IMR-90 (cell line): ENCODE measurements around the gene PPP2R5B. TPM values are rescaled to one million over a fixed set of nuclear protein-coding genes. Genes with fewer than 3 reads are reported as not detected.

Source experiments
- ATAC-seq: fragments of 200-7000 bp; cut with Tn5 transposase; 2 replicates; pipeline ENCODE4 v1.9.1; 2020; ENCODE audit warnings: low read depth, mild to moderate bottlenecking, moderate library complexity
- BruUV-seq: library from RNA; stranded (reverse); fragments of 400-500 nt; replicated peaks from 2 replicates; lab custom pipeline; 2021; lab: Mats Ljungman, UMichigan
- CTCF ChIA-PET: fragments of 300-600 bp; formaldehyde crosslinking; extraction: SDS; loops from one replicate; lab custom pipeline; 2021; ENCODE audit warnings: antibody characterized with exemption; lab: Yijun Ruan, JAX
- POLR2A ChIA-PET: fragments of 300-600 bp; sonication (Branson Sonifier 250); formaldehyde crosslinking; loops from one replicate; lab custom pipeline; 2022; ENCODE audit warnings: antibody characterized with exemption; ENCODE audit not compliant: unreplicated experiment; lab: Charles Lee
- DNase-seq: peaks from one replicate; pipeline ENCODE4 v3.0.0; 2013
- H2AFZ ChIP-seq: replicated peaks from 2 replicates; pipeline ENCODE3; 2013; ENCODE audit warnings: low read length, mild to moderate bottlenecking; ENCODE audit not compliant: poor library complexity
- H2AK5ac ChIP-seq: 2 replicates; pipeline ENCODE4 v1.6.1; 2013; ENCODE audit warnings: low read depth, low read length, inconsistent platforms
- H2AK9ac ChIP-seq: replicated peaks from 2 replicates; pipeline ENCODE3; 2013; ENCODE audit warnings: mild to moderate bottlenecking, low read depth, low read length, moderate library complexity; ENCODE audit not compliant: poor library complexity
- H2BK120ac ChIP-seq: 2 replicates; pipeline ENCODE4 v1.6.1; 2013; ENCODE audit warnings: low read depth, low read length, inconsistent platforms
- H2BK15ac ChIP-seq: 3 replicates; pipeline ENCODE4 v1.6.1; 2013; ENCODE audit warnings: low read depth, low read length, inconsistent platforms
- H2BK20ac ChIP-seq: 2 replicates; pipeline ENCODE4 v1.6.1; 2013; ENCODE audit warnings: low read depth, mild to moderate bottlenecking, inconsistent platforms, low read length, moderate library complexity
- H2BK5ac ChIP-seq: 2 replicates; pipeline ENCODE4 v1.6.1; 2013; ENCODE audit warnings: mild to moderate bottlenecking, low read depth, low read length, inconsistent platforms; ENCODE audit not compliant: poor library complexity, severe bottlenecking
- H3K14ac ChIP-seq: replicated peaks from 2 replicates; pipeline ENCODE4 v1.6.1; 2013; ENCODE audit warnings: low read depth, low read length, inconsistent platforms
- H3K18ac ChIP-seq: 2 replicates; pipeline ENCODE4 v1.6.1; 2013; ENCODE audit warnings: low read depth, low read length, control low read depth
- H3K23ac ChIP-seq: 2 replicates; pipeline ENCODE4 v1.6.1; 2013; ENCODE audit warnings: low read depth, low read length, inconsistent platforms
- H3K27ac ChIP-seq: 2 replicates; pipeline ENCODE4 v1.5.1; 2013; ENCODE audit warnings: mild to moderate bottlenecking, control low read depth, low read length; ENCODE audit not compliant: insufficient read depth
- H3K27me3 ChIP-seq: 2 replicates; pipeline ENCODE4 v1.6.1; 2013; ENCODE audit warnings: low read length; ENCODE audit not compliant: control insufficient read depth, insufficient read depth
- H3K36me3 ChIP-seq: 2 replicates; pipeline ENCODE4 v1.6.1; 2013; ENCODE audit warnings: low read length, mixed read lengths; ENCODE audit not compliant: control insufficient read depth, insufficient read depth
- H3K4ac ChIP-seq: 2 replicates; pipeline ENCODE4 v1.6.1; 2013; ENCODE audit warnings: low read depth, low read length, inconsistent platforms
- H3K4me1 ChIP-seq: 2 replicates; pipeline ENCODE4 v1.6.1; 2013; ENCODE audit warnings: low read length, mixed read lengths; ENCODE audit not compliant: control insufficient read depth, insufficient read depth
- H3K4me2 ChIP-seq: 2 replicates; pipeline ENCODE4 v1.6.1; 2013; ENCODE audit warnings: low read depth, mild to moderate bottlenecking, control low read depth, low read length, moderate library complexity
- H3K4me3 ChIP-seq: 2 replicates; pipeline ENCODE4 v1.5.1; 2013; ENCODE audit warnings: low read depth, mild to moderate bottlenecking, control low read depth, low read length, moderate library complexity; ENCODE audit not compliant: insufficient read depth
- H3K56ac ChIP-seq: 2 replicates; pipeline ENCODE4 v1.6.1; 2013; ENCODE audit warnings: low read length, inconsistent platforms; ENCODE audit not compliant: insufficient read depth; ENCODE audit errors: extremely low read depth
- H3K79me1 ChIP-seq, 2 experiments: 2 replicates each; pipeline ENCODE4 v1.6.1; 2013; ENCODE audit warnings: low read length in 2 of 2, inconsistent platforms in 1 of 2, low read depth in 1 of 2
- H3K9ac ChIP-seq: 2 replicates; pipeline ENCODE4 v1.6.1; 2013; ENCODE audit warnings: low read depth, low read length, control low read depth
- H3K9me1 ChIP-seq: 2 replicates; pipeline ENCODE4 v1.6.1; 2013; ENCODE audit warnings: low read length, inconsistent platforms; ENCODE audit not compliant: insufficient read depth
- H3K9me3 ChIP-seq: 2 replicates; pipeline ENCODE4 v1.6.1; 2013; ENCODE audit warnings: low read length; ENCODE audit not compliant: control insufficient read depth, insufficient read depth
- H4K20me1 ChIP-seq: 2 replicates; pipeline ENCODE4 v1.6.1; 2013; ENCODE audit warnings: low read length, inconsistent platforms; ENCODE audit not compliant: insufficient read depth
- H4K5ac ChIP-seq: 2 replicates; pipeline ENCODE4 v1.6.1; 2013; ENCODE audit warnings: mild to moderate bottlenecking, low read depth, low read length, control low read depth
- H4K8ac ChIP-seq, 2 experiments: 2 replicates each; pipeline ENCODE4 v1.6.1; 2013; ENCODE audit warnings: low read depth in 2 of 2, low read length in 2 of 2, control low read depth in 1 of 2, inconsistent platforms in 1 of 2
- H4K91ac ChIP-seq: 2 replicates; pipeline ENCODE4 v1.6.1; 2013; ENCODE audit warnings: low read depth, low read length, inconsistent platforms; ENCODE audit not compliant: insufficient read depth
- MXI1 ChIP-seq: IDR thresholded peaks from 2 replicates; pipeline ENCODE4 v1.6.1; 2012; ENCODE audit warnings: low read depth, mild to moderate bottlenecking, low read length, moderate library complexity, borderline replicate concordance
- NFE2L2 ChIP-seq: fragments of 150-350 bp; IDR thresholded peaks from 2 replicates; pipeline ENCODE4 v1.6.1; 2016; ENCODE audit warnings: low read depth, mild to moderate bottlenecking, low read length
- WGBS, 2 experiments: methylation state at CpG; one replicate each; pipeline versions ENCODE4 v1.1.5 to v1.1.7; 2013; ENCODE audit warnings: missing lambda C conversion rate in 2 of 2; ENCODE audit not compliant: insufficient read length in 1 of 2; ENCODE audit errors: extremely low coverage in 2 of 2; 5-methylcytosine and 5-hydroxymethylcytosine counted together
- dilution Hi-C: fragments of 300-500 bp; cut with HindIII; formaldehyde crosslinking; loops from one replicate; pipeline ENCODE4 v1.14.3; 2018; ENCODE audit warnings: low sequenced_read_pairs; ENCODE audit not compliant: unreplicated experiment
- in situ Hi-C: fragments of 300-500 bp; cut with MboI; formaldehyde crosslinking; loops from 3 replicates; pipeline ENCODE4 v1.14.3; 2019; ENCODE audit warnings: low sequenced_read_pairs, inconsistent platforms, mixed read lengths
- intact Hi-C: fragments of 100-400 bp; cut with micrococcal nuclease; formaldehyde crosslinking; loops from 2 replicates; pipeline ENCODE4 v1.10.0; 2022
- polyA plus RNA-seq, 3 experiments: library from polyadenylated mRNA; depleted of rRNA; stranded (reverse); fragments of >200 nt; gene quantifications; 2 replicates each; pipeline ENCODE4 v1.2.3, GENCODE V29; 2012; ENCODE audit warnings: low replicate concordance in 1 of 3
- total RNA-seq: library from RNA; depleted of rRNA; stranded (reverse); fragments of >200 nt; gene quantifications from 2 replicates; pipeline ENCODE4 v1.2.3, GENCODE V29; 2012

The PPP2R5B gene
- total and polyA plus RNA-seq, 2 of the 4 experiments (the other 2 are of a cell fraction), result 6.5 to 23.6 TPM

- 51% methylated on average over 7 of the region's 14 CpGs; no CpG with 5 or more reads in 1 of the 2 experiments for WGBS, 2 experiments
- Histone ChIP-seq H4K91ac (no peak within 1 kb of the TSS), H3K56ac (no peak within 1 kb of the TSS), H4K20me1 (0 out of 2 replicates have a peak, but pooled peaks cover 2% of the 10 kb centered on the region), H2AFZ (peak within 1 kb of the TSS; percentile 10), H3K9me3 (no peaks in the 10 kb centered on the region), H2BK15ac (no peak within 1 kb of the TSS), H4K8ac (no peak within 1 kb of the TSS), H4K5ac (no peak within 1 kb of the TSS), H3K27ac (no peak within 1 kb of the TSS), H3K4me1 (no peaks in the 10 kb centered on the region), H3K9me1 (no peaks in the 10 kb centered on the region), H3K14ac (no peak within 1 kb of the TSS), H3K36me3 (peaks cover 34% of the 10 kb centered on the region), H2BK120ac (no peak within 1 kb of the TSS), H3K4me3 (no peak within 1 kb of the TSS), H2AK5ac (no peak within 1 kb of the TSS), H3K23ac (no peak within 1 kb of the TSS), H3K4me2 (no peak within 1 kb of the TSS), H3K27me3 (peaks cover 10% of the 10 kb centered on the region), H3K79me1 (no peaks in the 10 kb centered on the region), H3K4ac (no peak within 1 kb of the TSS), H2AK9ac (no peak within 1 kb of the TSS), H2BK5ac (no peak within 1 kb of the TSS), H2BK20ac (no peak within 1 kb of the TSS), H3K18ac (no peak within 1 kb of the TSS), H3K9ac (no peak within 1 kb of the TSS)
- intact Hi-C loops (loop anchor here (5.0 kb wide), 1 partner anchor 223 kb away; no protein-coding TSS in a partner anchor), in situ Hi-C loops (no loop called here), dilution Hi-C loops (no loop called here)
- ATAC-seq (peak; percentile 65), DNase-seq (no peak)
- POLR2A ChIA-PET, result no interaction called here
- CTCF ChIA-PET, result interaction anchor here (1.6 kb wide), 1 partner anchor 10 kb away, joined by 4 read pairs; no protein-coding TSS in a partner anchor
- TF ChIP-seq MXI1, result no peak
- TF ChIP-seq NFE2L2, result no peak
- no TSS peak for BruUV-seq
These were observed 11.0 kb downstream of the PPP2R5B start, which contains the start of gene GPHA2 for GRCh38 chr11:64935359-64936081. Gene GPHA2 (minus strand): TSS chr11:64935893. CDS start chr11:64935460, 433 bp downstream.
